ENCODE data around the gene THAP10.

- TF ChIP-seq POLR2A (IDR thresholded peaks at IDR 0.05): no peak
- TF ChIP-seq CTCF (IDR thresholded peaks at IDR 0.05): no peak
Measured at GRCh38 chr15:70936326-70936725, 44.1 kb upstream of the THAP10 start.
